ENCODE results near the gene ADAMTS1.

The ADAMTS1 gene

GRCh38 chr21:26811482-26811881, 33.7 kb downstream of the ADAMTS1 start:
- no peak for DNase-seq

- no peak for DNase-seq
Measured at GRCh38 chr21:26810676-26811415, 34.4 kb downstream of the ADAMTS1 start.

- DNase-seq, result no peak
Measured at GRCh38 chr21:26810266-26810665, 34.9 kb downstream of the ADAMTS1 start.

- DNase-seq, result no peak
Measured at GRCh38 chr21:26809745-26810144, 35.5 kb downstream of the ADAMTS1 start.

GRCh38 chr21:26806801-26807295, 38.4 kb downstream of the ADAMTS1 start:
- DNase-seq, result no peak

GRCh38 chr21:26804895-26805609, 40.2 kb downstream of the ADAMTS1 start:
- no peak for DNase-seq

GRCh38 chr21:26801498-26801897, 43.7 kb downstream of the ADAMTS1 start:
- DNase-seq, result no peak

- no peak for DNase-seq
Measured at GRCh38 chr21:26800970-26801431, 44.2 kb downstream of the ADAMTS1 start.

- no peak for DNase-seq
Measured at GRCh38 chr21:26800455-26800854, 44.8 kb downstream of the ADAMTS1 start.

GRCh38 chr21:26800001-26800400, 45.2 kb downstream of the ADAMTS1 start:
- DNase-seq, result no peak

- peak; percentile 81 for DNase-seq
Measured at GRCh38 chr21:26798856-26799751, 46.1 kb downstream of the ADAMTS1 start.

- DNase-seq, result no peak
Measured at GRCh38 chr21:26797878-26798456, 47.2 kb downstream of the ADAMTS1 start.

GRCh38 chr21:26795866-26796329, 49.3 kb downstream of the ADAMTS1 start:
- peak; percentile 77 for DNase-seq

GRCh38 chr21:26795412-26795805, 49.8 kb downstream of the ADAMTS1 start:
- no peak for DNase-seq

- no peak for DNase-seq
Measured at GRCh38 chr21:26794597-26795411, 50.4 kb downstream of the ADAMTS1 start.

- no peak for DNase-seq
Measured at GRCh38 chr21:26790296-26790695, 54.9 kb downstream of the ADAMTS1 start.

- DNase-seq, result no peak
Measured at GRCh38 chr21:26788790-26789189, 56.4 kb downstream of the ADAMTS1 start.

All from NCI-H748 treated with DMSO at 0.1 percent for 48 hours (cell line).